Loucy (cell line): ENCODE results near the gene NACA.
A peak's percentile ranks its signal among the peaks of the same experiment; 100 is the strongest.

Source experiments
- H2AFZ ChIP-seq: fragments of 200-600 bp; sonication (generic); 2 replicates; pipeline ENCODE4 v1.6.0; 2016; ENCODE audit warnings: antibody characterized with exemption, mild to moderate bottlenecking, low read length, moderate library complexity
- H3F3A ChIP-seq: fragments of 200-600 bp; 2 replicates; pipeline ENCODE4 v1.6.0; 2016; ENCODE audit warnings: antibody characterized with exemption, low read depth, mild to moderate bottlenecking
- H3K27me3 ChIP-seq: fragments of 200-600 bp; sonication (generic); 2 replicates; pipeline ENCODE4 v1.6.1; 2014; ENCODE audit warnings: low read length, mild to moderate bottlenecking; ENCODE audit not compliant: insufficient read depth, poor library complexity, severe bottlenecking
- H3K36me3 ChIP-seq: fragments of 200-600 bp; sonication (generic); 2 replicates; pipeline ENCODE4 v1.6.1; 2016; ENCODE audit warnings: low read length; ENCODE audit not compliant: insufficient read depth
- H3K4me1 ChIP-seq: fragments of 200-600 bp; sonication (generic); 2 replicates; pipeline ENCODE4 v1.5.1; 2014; ENCODE audit warnings: low read length, mild to moderate bottlenecking; ENCODE audit not compliant: insufficient read depth, poor library complexity, severe bottlenecking
- H3K4me2 ChIP-seq: fragments of 200-600 bp; sonication (generic); 2 replicates; pipeline ENCODE4 v1.6.0; 2014; ENCODE audit warnings: antibody characterized with exemption, low read length, low read depth, mild to moderate bottlenecking; ENCODE audit not compliant: poor library complexity, severe bottlenecking
- H3K4me3 ChIP-seq: fragments of 200-600 bp; sonication (generic); 2 replicates; pipeline ENCODE4 v1.5.1; 2014; ENCODE audit warnings: low read length, mild to moderate bottlenecking, mixed read lengths; ENCODE audit not compliant: poor library complexity, severe bottlenecking
- H3K79me2 ChIP-seq: fragments of 200-600 bp; sonication (generic); 2 replicates; pipeline ENCODE4 v1.6.1; 2014; ENCODE audit warnings: low read length; ENCODE audit not compliant: insufficient read depth
- H3K9ac ChIP-seq: fragments of 200-600 bp; sonication (generic); 2 replicates; pipeline ENCODE4 v1.6.0; 2014; ENCODE audit warnings: mild to moderate bottlenecking, low read depth, low read length, moderate library complexity; ENCODE audit not compliant: poor library complexity, severe bottlenecking
- H3K9me2 ChIP-seq: fragments of 200-600 bp; sonication (generic); replicated peaks from 2 replicates; pipeline ENCODE4 v1.6.1; 2016; ENCODE audit warnings: low read depth, low read length, mixed read lengths
- H3K9me3 ChIP-seq: fragments of 200-600 bp; sonication (generic); 2 replicates; pipeline ENCODE4 v1.6.1; 2014; ENCODE audit warnings: mild to moderate bottlenecking, antibody characterized with exemption, low read length, low read depth; ENCODE audit not compliant: insufficient read depth
- H4K20me1 ChIP-seq: fragments of 200-600 bp; sonication (generic); 2 replicates; pipeline ENCODE4 v1.6.0; 2014; ENCODE audit warnings: antibody characterized with exemption, low read length, mild to moderate bottlenecking; ENCODE audit not compliant: insufficient read depth, poor library complexity, severe bottlenecking
- EZH2phosphoT487 ChIP-seq: fragments of 200-600 bp; IDR thresholded peaks from 2 replicates; pipeline ENCODE4 v1.6.1; 2018; ENCODE audit warnings: antibody characterized with exemption, mild to moderate bottlenecking, moderate library complexity, borderline replicate concordance
- TF ChIP-seq, protein P1 (sequence below): fragments of 200-600 bp; sonication (generic); conservative IDR thresholded peaks from 2 replicates; pipeline ENCODE4 v1.5.1; 2014; ENCODE audit warnings: mild to moderate bottlenecking, antibody characterized with exemption, low read length

NACA gene

DNA sequence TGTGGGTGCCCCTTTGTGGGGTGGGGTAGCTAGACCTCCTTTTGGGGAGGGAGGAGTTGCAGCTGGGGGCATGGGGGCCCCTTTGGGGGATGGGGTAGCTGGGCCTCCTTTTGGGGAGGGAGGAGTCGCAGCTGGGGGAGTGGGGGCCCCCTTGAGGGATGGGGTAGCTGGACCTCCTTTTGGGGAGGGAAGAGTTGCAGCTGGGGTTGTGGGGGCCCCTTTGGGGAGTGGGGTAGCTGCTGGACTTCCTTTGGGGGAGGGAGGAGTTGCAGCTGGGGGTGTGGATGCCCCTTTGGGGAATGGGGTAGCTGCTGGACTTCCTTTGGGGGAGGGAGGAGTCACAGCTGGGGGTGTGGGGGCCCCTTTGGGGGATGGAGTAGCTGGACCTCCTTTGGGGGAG is 7.0 kb downstream of the NACA start:
- Histone ChIP-seq H2AFZ (no peak overlapping the region), H3K4me3 (no peak overlapping the region), H3K27me3 (no peaks in the 10 kb centered on the region), H4K20me1 (peaks cover 92% of the 10 kb centered on the region), H3K9me2 (no peaks in the 10 kb centered on the region), H3K4me2 (no peak overlapping the region), H3K4me1 (peaks cover 53% of the 10 kb centered on the region), H3K9me3 (no peaks in the 10 kb centered on the region), H3F3A (peaks cover 2% of the 10 kb centered on the region), H3K79me2 (peaks cover 88% of the 10 kb centered on the region), H3K9ac (no peak overlapping the region), H3K36me3 (peaks cover 69% of the 10 kb centered on the region)
- TF ChIP-seq, protein P1, sequence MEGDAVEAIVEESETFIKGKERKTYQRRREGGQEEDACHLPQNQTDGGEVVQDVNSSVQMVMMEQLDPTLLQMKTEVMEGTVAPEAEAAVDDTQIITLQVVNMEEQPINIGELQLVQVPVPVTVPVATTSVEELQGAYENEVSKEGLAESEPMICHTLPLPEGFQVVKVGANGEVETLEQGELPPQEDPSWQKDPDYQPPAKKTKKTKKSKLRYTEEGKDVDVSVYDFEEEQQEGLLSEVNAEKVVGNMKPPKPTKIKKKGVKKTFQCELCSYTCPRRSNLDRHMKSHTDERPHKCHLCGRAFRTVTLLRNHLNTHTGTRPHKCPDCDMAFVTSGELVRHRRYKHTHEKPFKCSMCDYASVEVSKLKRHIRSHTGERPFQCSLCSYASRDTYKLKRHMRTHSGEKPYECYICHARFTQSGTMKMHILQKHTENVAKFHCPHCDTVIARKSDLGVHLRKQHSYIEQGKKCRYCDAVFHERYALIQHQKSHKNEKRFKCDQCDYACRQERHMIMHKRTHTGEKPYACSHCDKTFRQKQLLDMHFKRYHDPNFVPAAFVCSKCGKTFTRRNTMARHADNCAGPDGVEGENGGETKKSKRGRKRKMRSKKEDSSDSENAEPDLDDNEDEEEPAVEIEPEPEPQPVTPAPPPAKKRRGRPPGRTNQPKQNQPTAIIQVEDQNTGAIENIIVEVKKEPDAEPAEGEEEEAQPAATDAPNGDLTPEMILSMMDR = no peak
- TF ChIP-seq EZH2phosphoT487 = no peak

GRCh38 chr12:56716933-56717880 is 7.9 kb downstream of the NACA start:
- no peaks in the 10 kb centered on the region for H3K27me3 ChIP-seq
- peak overlapping the region; percentile 25 for H3K4me2 ChIP-seq
- H3K4me3 ChIP-seq = no peak overlapping the region
- no peaks in the 10 kb centered on the region for H3K9me2 ChIP-seq
- peaks cover 43% of the 10 kb centered on the region for H3K4me1 ChIP-seq
- no peak for TF ChIP-seq EZH2phosphoT487
- TF ChIP-seq, protein P1 = no peak
- H4K20me1 ChIP-seq = peaks cover 88% of the 10 kb centered on the region
- peaks cover 77% of the 10 kb centered on the region for H3K36me3 ChIP-seq
- H3F3A ChIP-seq = peaks cover 2% of the 10 kb centered on the region
- H3K79me2 ChIP-seq = peaks cover 79% of the 10 kb centered on the region
- H3K9me3 ChIP-seq = no peaks in the 10 kb centered on the region
- H2AFZ ChIP-seq = no peak overlapping the region
- no peak overlapping the region for H3K9ac ChIP-seq

GRCh38 chr12:56716458-56716857 is 8.6 kb downstream of the NACA start:
- Histone ChIP-seq H4K20me1 (peaks cover 80% of the 10 kb centered on the region), H3K4me3 (no peak overlapping the region), H3K4me1 (peaks cover 36% of the 10 kb centered on the region), H3K9me3 (no peaks in the 10 kb centered on the region), H3K9ac (no peak overlapping the region), H3F3A (peaks cover 2% of the 10 kb centered on the region), H2AFZ (no peak overlapping the region), H3K36me3 (peaks cover 76% of the 10 kb centered on the region), H3K27me3 (no peaks in the 10 kb centered on the region), H3K9me2 (no peaks in the 10 kb centered on the region), H3K4me2 (peak overlapping the region; percentile 17), H3K79me2 (peaks cover 71% of the 10 kb centered on the region)
- TF ChIP-seq EZH2phosphoT487 = no peak
- TF ChIP-seq, protein P1 = no peak
